ENCODE data around the gene BIVM.

DNA sequence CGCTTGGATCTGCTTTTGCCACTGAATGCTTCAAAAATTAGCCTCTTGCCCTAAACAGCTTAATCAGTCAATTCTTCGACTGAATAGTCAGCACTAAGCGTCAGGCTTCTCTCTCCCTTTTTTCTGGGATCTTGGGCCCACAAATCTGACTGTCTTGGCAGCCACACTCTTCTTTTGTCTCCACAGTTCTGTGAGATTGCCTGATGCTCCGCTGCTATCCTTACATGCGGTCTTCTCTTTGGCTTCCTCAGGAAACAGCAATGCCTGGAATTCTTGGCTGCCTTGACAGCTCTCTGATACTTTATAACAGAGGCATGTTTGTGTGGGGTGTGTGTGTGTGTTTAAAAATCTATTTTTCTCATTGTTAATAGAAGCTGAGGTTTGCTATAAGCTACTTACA lies 79.6 kb downstream of the BIVM start:
- TF ChIP-seq ZNF274 (IDR thresholded peaks at IDR 0.05; ENCODE audit: low read depth, low read length) = no peak
- no peak for TF ChIP-seq YY1 (IDR thresholded peaks at IDR 0.05; ENCODE audit: insufficient read depth, insufficient read length)
